HEK293 (cell line): ENCODE data around the gene SLC38A7.

Experiments
- CTCF ChIA-PET: fragments of 350-600 bp; formaldehyde crosslinking; extraction: SDS; loops from one replicate; lab custom pipeline; 2021; ENCODE audit warnings: antibody characterized with exemption; lab: Yijun Ruan, JAX
- POLR2A ChIA-PET: fragments of 300-600 bp; formaldehyde crosslinking; extraction: SDS; loops from one replicate; lab custom pipeline; 2020; ENCODE audit warnings: antibody characterized with exemption, inconsistent platforms; lab: Yijun Ruan, JAX
- H3K27ac ChIP-seq: fragments of 200-500 bp; sonication (Bioruptor generic); 2 replicates; pipeline ENCODE4 v1.5.1; 2014; ENCODE audit warnings: low read depth, low read length, control low read depth, inconsistent platforms; ENCODE audit errors: extremely low read depth
- H3K36me3 ChIP-seq, 2 experiments: fragments of 200-500 bp in 1 of 2; sonication (Bioruptor generic) in 1 of 2; 1 replicate in 1 of 2; 2 replicates in 1 of 2; pipeline ENCODE4 v1.5.1; 2014 to 2017; ENCODE audit warnings: inconsistent platforms in 2 of 2, low read length in 2 of 2; ENCODE audit not compliant: control insufficient read depth in 2 of 2, insufficient read depth in 1 of 2
- H3K4me1 ChIP-seq: fragments of 200-500 bp; sonication (Bioruptor generic); 2 replicates; pipeline ENCODE4 v1.5.1; 2014; ENCODE audit warnings: mild to moderate bottlenecking, low read length, inconsistent platforms; ENCODE audit not compliant: control insufficient read depth, insufficient read depth
- H3K4me3 ChIP-seq: 2 replicates; pipeline ENCODE4 v1.5.1; 2011; ENCODE audit warnings: low read depth, mild to moderate bottlenecking, control low read depth, low read length, moderate library complexity
- H3K9me3 ChIP-seq: fragments of 200-500 bp; sonication (Bioruptor generic); 2 replicates; pipeline ENCODE4 v1.5.1; 2014; ENCODE audit warnings: low read depth, low read length, inconsistent platforms; ENCODE audit not compliant: control insufficient read depth, insufficient read depth
- HOXD13 ChIP-seq: sonication (generic); formaldehyde crosslinking; IDR thresholded peaks from 2 replicates; pipeline ENCODE4 v1.8.0; 2022; ENCODE audit warnings: missing genetic modification reagents, borderline replicate concordance
- INSM2 ChIP-seq: fragments of 450-650 bp; formaldehyde crosslinking; IDR thresholded peaks from 2 replicates; pipeline ENCODE4 v1.5.1; 2016; ENCODE audit warnings: missing biosample characterization, missing genetic modification characterization
- KLF9 ChIP-seq: fragments of 450-650 bp; formaldehyde crosslinking; IDR thresholded peaks from 2 replicates; pipeline ENCODE4 v1.5.1; 2016; ENCODE audit warnings: missing biosample characterization, missing genetic modification characterization, low read depth
- SP3 ChIP-seq: fragments of 450-650 bp; formaldehyde crosslinking; IDR thresholded peaks from 2 replicates; pipeline ENCODE4 v1.5.1; 2016; ENCODE audit warnings: missing biosample characterization, missing genetic modification characterization
- WT1 ChIP-seq: fragments of 450-650 bp; formaldehyde crosslinking; IDR thresholded peaks from 2 replicates; pipeline ENCODE4 v1.5.1; 2016; ENCODE audit warnings: missing biosample characterization, missing genetic modification characterization
- ZNF202 ChIP-seq: fragments of 450-650 bp; formaldehyde crosslinking; IDR thresholded peaks from 2 replicates; pipeline ENCODE4 v1.5.1; 2016; ENCODE audit warnings: missing biosample characterization, missing genetic modification characterization, borderline replicate concordance
- ZNF266 ChIP-seq: fragments of 450-650 bp; formaldehyde crosslinking; IDR thresholded peaks from 2 replicates; pipeline ENCODE4 v1.5.1; 2016; ENCODE audit warnings: missing biosample characterization, missing genetic modification characterization, low read depth
- ZNF324 ChIP-seq: fragments of 450-650 bp; formaldehyde crosslinking; IDR thresholded peaks from 2 replicates; pipeline ENCODE4 v1.5.1; 2016; ENCODE audit warnings: missing biosample characterization, missing genetic modification characterization
- ZNF423 ChIP-seq: fragments of 450-650 bp; formaldehyde crosslinking; IDR thresholded peaks from 2 replicates; pipeline ENCODE4 v1.5.1; 2016; ENCODE audit warnings: missing biosample characterization, missing genetic modification characterization
- ZNF571 ChIP-seq: fragments of 450-650 bp; formaldehyde crosslinking; IDR thresholded peaks from 2 replicates; pipeline ENCODE4 v1.5.0; 2017; ENCODE audit warnings: missing biosample characterization, missing genetic modification characterization
- ZNF600 ChIP-seq: fragments of 450-650 bp; formaldehyde crosslinking; IDR thresholded peaks from 2 replicates; pipeline ENCODE4 v1.5.1; 2016; ENCODE audit warnings: missing biosample characterization, missing genetic modification characterization
- TF ChIP-seq, protein P1 (sequence below): fragments of 450-650 bp; formaldehyde crosslinking; IDR thresholded peaks from 2 replicates; pipeline ENCODE4 v1.5.1; 2016; ENCODE audit warnings: missing biosample characterization, missing genetic modification characterization, borderline replicate concordance
- TF ChIP-seq, protein P2 (sequence below): fragments of 450-650 bp; formaldehyde crosslinking; IDR thresholded peaks from 2 replicates; pipeline ENCODE4 v1.5.1; 2016; ENCODE audit warnings: missing biosample characterization, missing genetic modification characterization
- TF ChIP-seq, protein P3 (sequence below): fragments of 450-650 bp; formaldehyde crosslinking; IDR thresholded peaks from 2 replicates; pipeline ENCODE4 v1.5.1; 2017; ENCODE audit warnings: missing biosample characterization, missing genetic modification characterization
- TF ChIP-seq, protein P4 (sequence below): fragments of 450-650 bp; formaldehyde crosslinking; IDR thresholded peaks from 2 replicates; pipeline ENCODE4 v1.5.1; 2016; ENCODE audit warnings: missing biosample characterization, missing genetic modification characterization

Gene SLC38A7

DNA sequence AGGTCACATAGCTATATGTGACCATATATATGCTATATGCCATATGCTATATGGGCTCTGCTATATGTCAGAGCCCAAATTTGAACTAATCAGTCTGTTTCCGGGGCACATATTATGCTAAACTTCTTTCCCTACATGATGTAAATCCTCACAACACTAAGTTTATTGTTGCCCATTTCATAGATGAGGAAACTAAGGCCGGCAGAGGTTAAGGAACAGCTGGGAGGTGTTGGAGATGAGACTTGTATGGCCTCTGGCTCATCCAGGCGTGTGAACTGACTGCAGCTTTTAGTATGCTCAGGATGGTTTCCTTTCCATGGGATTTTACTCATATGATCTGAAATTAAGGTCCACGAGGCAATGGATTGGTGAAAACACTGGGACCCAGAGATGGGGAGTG lies 37.5 kb downstream of the SLC38A7 start:
- TF ChIP-seq, protein P1, sequence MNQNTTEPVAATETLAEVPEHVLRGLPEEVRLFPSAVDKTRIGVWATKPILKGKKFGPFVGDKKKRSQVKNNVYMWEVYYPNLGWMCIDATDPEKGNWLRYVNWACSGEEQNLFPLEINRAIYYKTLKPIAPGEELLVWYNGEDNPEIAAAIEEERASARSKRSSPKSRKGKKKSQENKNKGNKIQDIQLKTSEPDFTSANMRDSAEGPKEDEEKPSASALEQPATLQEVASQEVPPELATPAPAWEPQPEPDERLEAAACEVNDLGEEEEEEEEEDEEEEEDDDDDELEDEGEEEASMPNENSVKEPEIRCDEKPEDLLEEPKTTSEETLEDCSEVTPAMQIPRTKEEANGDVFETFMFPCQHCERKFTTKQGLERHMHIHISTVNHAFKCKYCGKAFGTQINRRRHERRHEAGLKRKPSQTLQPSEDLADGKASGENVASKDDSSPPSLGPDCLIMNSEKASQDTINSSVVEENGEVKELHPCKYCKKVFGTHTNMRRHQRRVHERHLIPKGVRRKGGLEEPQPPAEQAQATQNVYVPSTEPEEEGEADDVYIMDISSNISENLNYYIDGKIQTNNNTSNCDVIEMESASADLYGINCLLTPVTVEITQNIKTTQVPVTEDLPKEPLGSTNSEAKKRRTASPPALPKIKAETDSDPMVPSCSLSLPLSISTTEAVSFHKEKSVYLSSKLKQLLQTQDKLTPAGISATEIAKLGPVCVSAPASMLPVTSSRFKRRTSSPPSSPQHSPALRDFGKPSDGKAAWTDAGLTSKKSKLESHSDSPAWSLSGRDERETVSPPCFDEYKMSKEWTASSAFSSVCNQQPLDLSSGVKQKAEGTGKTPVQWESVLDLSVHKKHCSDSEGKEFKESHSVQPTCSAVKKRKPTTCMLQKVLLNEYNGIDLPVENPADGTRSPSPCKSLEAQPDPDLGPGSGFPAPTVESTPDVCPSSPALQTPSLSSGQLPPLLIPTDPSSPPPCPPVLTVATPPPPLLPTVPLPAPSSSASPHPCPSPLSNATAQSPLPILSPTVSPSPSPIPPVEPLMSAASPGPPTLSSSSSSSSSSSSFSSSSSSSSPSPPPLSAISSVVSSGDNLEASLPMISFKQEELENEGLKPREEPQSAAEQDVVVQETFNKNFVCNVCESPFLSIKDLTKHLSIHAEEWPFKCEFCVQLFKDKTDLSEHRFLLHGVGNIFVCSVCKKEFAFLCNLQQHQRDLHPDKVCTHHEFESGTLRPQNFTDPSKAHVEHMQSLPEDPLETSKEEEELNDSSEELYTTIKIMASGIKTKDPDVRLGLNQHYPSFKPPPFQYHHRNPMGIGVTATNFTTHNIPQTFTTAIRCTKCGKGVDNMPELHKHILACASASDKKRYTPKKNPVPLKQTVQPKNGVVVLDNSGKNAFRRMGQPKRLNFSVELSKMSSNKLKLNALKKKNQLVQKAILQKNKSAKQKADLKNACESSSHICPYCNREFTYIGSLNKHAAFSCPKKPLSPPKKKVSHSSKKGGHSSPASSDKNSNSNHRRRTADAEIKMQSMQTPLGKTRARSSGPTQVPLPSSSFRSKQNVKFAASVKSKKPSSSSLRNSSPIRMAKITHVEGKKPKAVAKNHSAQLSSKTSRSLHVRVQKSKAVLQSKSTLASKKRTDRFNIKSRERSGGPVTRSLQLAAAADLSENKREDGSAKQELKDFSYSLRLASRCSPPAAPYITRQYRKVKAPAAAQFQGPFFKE (tag by site-specific recombination): no peak
- TF ChIP-seq, protein P2, sequence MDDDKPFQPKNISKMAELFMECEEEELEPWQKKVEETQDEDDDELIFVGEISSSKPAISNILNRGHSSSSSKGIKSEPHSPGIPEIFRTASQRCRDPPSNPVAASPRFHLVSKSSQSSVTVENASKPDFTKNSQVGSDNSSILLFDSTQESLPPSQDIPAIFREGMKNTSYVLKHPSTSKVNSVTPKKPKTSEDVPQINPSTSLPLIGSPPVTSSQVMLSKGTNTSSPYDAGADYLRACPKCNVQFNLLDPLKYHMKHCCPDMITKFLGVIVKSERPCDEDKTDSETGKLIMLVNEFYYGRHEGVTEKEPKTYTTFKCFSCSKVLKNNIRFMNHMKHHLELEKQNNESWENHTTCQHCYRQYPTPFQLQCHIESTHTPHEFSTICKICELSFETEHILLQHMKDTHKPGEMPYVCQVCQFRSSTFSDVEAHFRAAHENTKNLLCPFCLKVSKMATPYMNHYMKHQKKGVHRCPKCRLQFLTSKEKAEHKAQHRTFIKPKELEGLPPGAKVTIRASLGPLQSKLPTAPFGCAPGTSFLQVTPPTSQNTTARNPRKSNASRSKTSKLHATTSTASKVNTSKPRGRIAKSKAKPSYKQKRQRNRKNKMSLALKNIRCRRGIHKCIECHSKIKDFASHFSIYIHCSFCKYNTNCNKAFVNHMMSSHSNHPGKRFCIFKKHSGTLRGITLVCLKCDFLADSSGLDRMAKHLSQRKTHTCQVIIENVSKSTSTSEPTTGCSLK (tag by site-specific recombination): no peak
- TF ChIP-seq ZNF423 (no peak), ZNF600 (no peak), KLF9 (tag by site-specific recombination) (no peak), HOXD13 (no peak), ZNF266 (tag by site-specific recombination) (no peak), ZNF202 (no peak)
- Histone ChIP-seq H3K9me3 (no peaks in the 10 kb centered on the region), H3K4me3 (no peak overlapping the region), H3K27ac (no peak overlapping the region), H3K4me1 (0 out of 2 replicates have a peak, but pooled peaks cover 3% of the 10 kb centered on the region), H3K36me3 (no peaks in the 10 kb centered on the region)
- ChIA-PET POLR2A (interaction anchor here (0.7 kb wide), 1 partner anchor 32 kb away, joined by 3 read pairs; no protein-coding TSS in a partner anchor), CTCF (interaction anchor here (1.9 kb wide), 1 partner anchor 14 kb away, joined by 9 read pairs; no protein-coding TSS in a partner anchor)

GRCh38 chr16:58644765-58645487 lies 39.6 kb downstream of the SLC38A7 start:
- no peaks in the 10 kb centered on the region for H3K9me3 ChIP-seq
- no peak for TF ChIP-seq INSM2 (tag by site-specific recombination)
- H3K36me3 ChIP-seq: no peaks in the 10 kb centered on the region
- no peak overlapping the region for H3K27ac ChIP-seq
- ChIA-PET POLR2A (no interaction called here), CTCF (no interaction called here)
- H3K4me3 ChIP-seq: no peak overlapping the region
- no peaks in the 10 kb centered on the region for H3K4me1 ChIP-seq

DNA sequence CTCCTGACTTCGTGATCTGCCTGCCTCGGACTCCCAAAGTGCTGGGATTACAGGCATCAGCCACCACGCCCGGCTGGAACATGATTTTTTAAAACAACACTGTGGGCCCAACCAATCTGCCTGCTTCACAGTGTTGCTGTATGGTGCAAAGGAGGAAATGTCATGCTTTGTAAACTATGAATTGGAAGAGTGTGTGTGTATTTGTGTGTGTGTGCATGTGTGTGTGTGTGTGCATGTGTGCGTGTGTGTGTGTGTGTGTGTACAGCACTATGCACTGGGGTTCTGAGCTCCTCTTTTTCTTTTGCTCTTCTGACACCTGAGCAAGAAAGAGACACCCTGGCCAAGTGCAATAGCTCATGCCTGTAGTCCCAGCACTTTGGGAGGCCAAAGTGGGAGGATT lies 40.5 kb downstream of the SLC38A7 start:
- TF ChIP-seq SP3 (tag by site-specific recombination): no peak
- no peak for TF ChIP-seq WT1 (tag by site-specific recombination)
- TF ChIP-seq ZNF324: no peak
- no peak for TF ChIP-seq ZNF571 (tag by site-specific recombination)
- TF ChIP-seq, protein P3, sequence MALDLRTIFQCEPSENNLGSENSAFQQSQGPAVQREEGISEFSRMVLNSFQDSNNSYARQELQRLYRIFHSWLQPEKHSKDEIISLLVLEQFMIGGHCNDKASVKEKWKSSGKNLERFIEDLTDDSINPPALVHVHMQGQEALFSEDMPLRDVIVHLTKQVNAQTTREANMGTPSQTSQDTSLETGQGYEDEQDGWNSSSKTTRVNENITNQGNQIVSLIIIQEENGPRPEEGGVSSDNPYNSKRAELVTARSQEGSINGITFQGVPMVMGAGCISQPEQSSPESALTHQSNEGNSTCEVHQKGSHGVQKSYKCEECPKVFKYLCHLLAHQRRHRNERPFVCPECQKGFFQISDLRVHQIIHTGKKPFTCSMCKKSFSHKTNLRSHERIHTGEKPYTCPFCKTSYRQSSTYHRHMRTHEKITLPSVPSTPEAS (tag by site-specific recombination): peak; percentile 95
- TF ChIP-seq, protein P4, sequence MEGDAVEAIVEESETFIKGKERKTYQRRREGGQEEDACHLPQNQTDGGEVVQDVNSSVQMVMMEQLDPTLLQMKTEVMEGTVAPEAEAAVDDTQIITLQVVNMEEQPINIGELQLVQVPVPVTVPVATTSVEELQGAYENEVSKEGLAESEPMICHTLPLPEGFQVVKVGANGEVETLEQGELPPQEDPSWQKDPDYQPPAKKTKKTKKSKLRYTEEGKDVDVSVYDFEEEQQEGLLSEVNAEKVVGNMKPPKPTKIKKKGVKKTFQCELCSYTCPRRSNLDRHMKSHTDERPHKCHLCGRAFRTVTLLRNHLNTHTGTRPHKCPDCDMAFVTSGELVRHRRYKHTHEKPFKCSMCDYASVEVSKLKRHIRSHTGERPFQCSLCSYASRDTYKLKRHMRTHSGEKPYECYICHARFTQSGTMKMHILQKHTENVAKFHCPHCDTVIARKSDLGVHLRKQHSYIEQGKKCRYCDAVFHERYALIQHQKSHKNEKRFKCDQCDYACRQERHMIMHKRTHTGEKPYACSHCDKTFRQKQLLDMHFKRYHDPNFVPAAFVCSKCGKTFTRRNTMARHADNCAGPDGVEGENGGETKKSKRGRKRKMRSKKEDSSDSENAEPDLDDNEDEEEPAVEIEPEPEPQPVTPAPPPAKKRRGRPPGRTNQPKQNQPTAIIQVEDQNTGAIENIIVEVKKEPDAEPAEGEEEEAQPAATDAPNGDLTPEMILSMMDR (tag by site-specific recombination): no peak
- Histone ChIP-seq H3K36me3 (no peaks in the 10 kb centered on the region), H3K9me3 (no peaks in the 10 kb centered on the region), H3K27ac (no peak overlapping the region), H3K4me3 (no peak overlapping the region), H3K4me1 (no peaks in the 10 kb centered on the region)
- POLR2A ChIA-PET: no interaction called here
- CTCF ChIA-PET: interaction anchor here (0.7 kb wide), 1 partner anchor 133 kb away, joined by 3 read pairs; no protein-coding TSS in a partner anchor
